NCI-H187 (cell line): Measurements from ENCODE around the gene KCNT1.

ENCODE experiments used
- DNase-seq, 2 experiments: peaks; one replicate each; lab custom pipeline; 2025; lab: John Stamatoyannopoulos, UW

KCNT1 gene

GRCh38 chr9:135747311-135747710, 45.3 kb downstream of the KCNT1 start:
- no peak for DNase-seq

- DNase-seq: no peak
These were observed 46.7 kb downstream of the KCNT1 start for GRCh38 chr9:135748676-135749075.

GRCh38 chr9:135749171-135750045, 47.4 kb downstream of the KCNT1 start:
- no peak for DNase-seq

- no peak for DNase-seq
These were observed 48.8 kb downstream of the KCNT1 start for GRCh38 chr9:135750786-135751185.

GRCh38 chr9:135751501-135751900, 49.5 kb downstream of the KCNT1 start:
- DNase-seq: no peak

GRCh38 chr9:135752281-135753204, 50.6 kb downstream of the KCNT1 start:
- DNase-seq: no peak

- DNase-seq: no peak
These were observed 51.6 kb downstream of the KCNT1 start for GRCh38 chr9:135753391-135754105.

- DNase-seq: no peak
These were observed 54.6 kb downstream of the KCNT1 start for GRCh38 chr9:135756576-135756975.

- DNase-seq: no peak
These were observed 55.4 kb downstream of the KCNT1 start for GRCh38 chr9:135757356-135757755.

GRCh38 chr9:135758056-135758455, 56.1 kb downstream of the KCNT1 start:
- DNase-seq: no peak

GRCh38 chr9:135758870-135759269, 56.9 kb downstream of the KCNT1 start:
- no peak for DNase-seq

GRCh38 chr9:135759676-135760300, 57.8 kb downstream of the KCNT1 start:
- DNase-seq: no peak

- DNase-seq: no peak
These were observed 58.5 kb downstream of the KCNT1 start for GRCh38 chr9:135760465-135760864.

- no peak for DNase-seq
These were observed 59.3 kb downstream of the KCNT1 start for GRCh38 chr9:135761150-135761844.

- no peak for DNase-seq
These were observed 59.8 kb downstream of the KCNT1 start for GRCh38 chr9:135761845-135762168.

- DNase-seq: no peak
These were observed 60.9 kb downstream of the KCNT1 start for GRCh38 chr9:135762921-135763320.

GRCh38 chr9:135763716-135764446, 61.9 kb downstream of the KCNT1 start:
- no peak for DNase-seq

- no peak for DNase-seq
These were observed 62.7 kb downstream of the KCNT1 start for GRCh38 chr9:135764731-135765130.

- DNase-seq: no peak
These were observed 63.4 kb downstream of the KCNT1 start for GRCh38 chr9:135765416-135765815.

GRCh38 chr9:135766251-135766650, 64.3 kb downstream of the KCNT1 start:
- no peak for DNase-seq

- DNase-seq: no peak
These were observed 64.7 kb downstream of the KCNT1 start for GRCh38 chr9:135766707-135767106.
